ENCODE data around the gene PIK3AP1. TPM values are rescaled to one million over a fixed set of nuclear protein-coding genes. Genes with fewer than 3 reads are reported as not detected.

Gene PIK3AP1
- total RNA-seq, 1 experiment from 2014 or later: 7.1 TPM

GRCh38 chr10:96676272-96677112, 43.8 kb downstream of the PIK3AP1 start (continued):
- no peak for TF ChIP-seq ZBTB33 (IDR thresholded peaks at IDR 0.05; ENCODE audit: extremely low read depth, insufficient replicate concordance, low read length)
- no peak for TF ChIP-seq EZH2phosphoT487 (IDR thresholded peaks at IDR 0.05; ENCODE audit: borderline replicate concordance)
- no peak for TF ChIP-seq CBX3 (IDR thresholded peaks at IDR 0.05; ENCODE audit: low read depth)
- TF ChIP-seq JUND (IDR thresholded peaks at IDR 0.05): no peak
- TF ChIP-seq POLR2AphosphoS5 (IDR thresholded peaks at IDR 0.05; ENCODE audit: low read depth, low read length): no peak
- no peak for TF ChIP-seq POLR2A (IDR thresholded peaks at IDR 0.05; ENCODE audit: borderline replicate concordance, extremely low read depth, insufficient read depth, insufficient read length)
- no peak for TF ChIP-seq ELF1 (IDR thresholded peaks at IDR 0.05; ENCODE audit: borderline replicate concordance, low read depth)

GRCh38 chr10:96675846-96676245, 44.5 kb downstream of the PIK3AP1 start:
- DNase-seq (ENCODE audit: low read depth, low spot score) (no peak), ATAC-seq (no peak)
- Histone ChIP-seq H3K9ac (ENCODE audit: low read length) (no peak overlapping the region), H3K27me3 (ENCODE audit: insufficient read depth, low read length) (no peaks in the 10 kb centered on the region), H3K4me3 (replicated peaks in 1 of 2; ENCODE audit: low read depth in 1 of 2, low read length in 2 of 2) (no peak overlapping the region), H3K36me3 (ENCODE audit: control insufficient read depth in 1 of 2, insufficient read depth in 2 of 2, low read length in 2 of 2) (no peaks in the 10 kb centered on the region), H2AFZ (ENCODE audit: low read depth, low read length, poor library complexity, severe bottlenecking) (no peak overlapping the region), H3K79me2 (ENCODE audit: insufficient read depth, low read length) (no peaks in the 10 kb centered on the region), H4K20me1 (ENCODE audit: insufficient read depth) (no peaks in the 10 kb centered on the region), H3K9me2 (ENCODE audit: insufficient read depth) (no peaks in the 10 kb centered on the region), H3K27ac (ENCODE audit: low read depth, low read length) (no peak overlapping the region), H3K4me1 (ENCODE audit: control insufficient read depth in 1 of 2, insufficient read depth in 2 of 2, low read length in 2 of 2) (peaks cover 26 to 31% of the 10 kb centered on the region in 2 experiments), H3K9me3 (ENCODE audit: control insufficient read depth in 1 of 2, insufficient read depth in 1 of 2, low read depth in 1 of 2, low read length in 2 of 2) (no peaks in the 10 kb centered on the region), H3K4me2 (ENCODE audit: low read length) (no peak overlapping the region)
- TF ChIP-seq SP1 (IDR thresholded peaks at IDR 0.05; ENCODE audit: low read depth): no peak
- no peak for TF ChIP-seq SRF (IDR thresholded peaks at IDR 0.05; ENCODE audit: low read depth)
- TF ChIP-seq EGR1 (IDR thresholded peaks at IDR 0.05; ENCODE audit: low read depth): no peak
- no peak for TF ChIP-seq ELF1 (IDR thresholded peaks at IDR 0.05; ENCODE audit: borderline replicate concordance, low read depth)
- no peak for TF ChIP-seq MAX (IDR thresholded peaks at IDR 0.05)
- TF ChIP-seq CEBPB (IDR thresholded peaks at IDR 0.05; ENCODE audit: low read depth): no peak
- POLR2A ChIA-PET: no interaction called here
- CTCF ChIA-PET: no interaction called here
- intact Hi-C loops (cut with micrococcal nuclease): no loop called here
- no TSS peak for BruUV-seq (replicated peaks)
- RAD21 ChIA-PET (ENCODE audit: low non-redundant PET in 1 of 2, low total read pairs in 2 of 2, uncharacterized antibody in 2 of 2, unreplicated experiment in 2 of 2): no interaction called here

All from HCT116 (cell line).